ENCODE results near the gene TBC1D2.

Gene TBC1D2

DNA sequence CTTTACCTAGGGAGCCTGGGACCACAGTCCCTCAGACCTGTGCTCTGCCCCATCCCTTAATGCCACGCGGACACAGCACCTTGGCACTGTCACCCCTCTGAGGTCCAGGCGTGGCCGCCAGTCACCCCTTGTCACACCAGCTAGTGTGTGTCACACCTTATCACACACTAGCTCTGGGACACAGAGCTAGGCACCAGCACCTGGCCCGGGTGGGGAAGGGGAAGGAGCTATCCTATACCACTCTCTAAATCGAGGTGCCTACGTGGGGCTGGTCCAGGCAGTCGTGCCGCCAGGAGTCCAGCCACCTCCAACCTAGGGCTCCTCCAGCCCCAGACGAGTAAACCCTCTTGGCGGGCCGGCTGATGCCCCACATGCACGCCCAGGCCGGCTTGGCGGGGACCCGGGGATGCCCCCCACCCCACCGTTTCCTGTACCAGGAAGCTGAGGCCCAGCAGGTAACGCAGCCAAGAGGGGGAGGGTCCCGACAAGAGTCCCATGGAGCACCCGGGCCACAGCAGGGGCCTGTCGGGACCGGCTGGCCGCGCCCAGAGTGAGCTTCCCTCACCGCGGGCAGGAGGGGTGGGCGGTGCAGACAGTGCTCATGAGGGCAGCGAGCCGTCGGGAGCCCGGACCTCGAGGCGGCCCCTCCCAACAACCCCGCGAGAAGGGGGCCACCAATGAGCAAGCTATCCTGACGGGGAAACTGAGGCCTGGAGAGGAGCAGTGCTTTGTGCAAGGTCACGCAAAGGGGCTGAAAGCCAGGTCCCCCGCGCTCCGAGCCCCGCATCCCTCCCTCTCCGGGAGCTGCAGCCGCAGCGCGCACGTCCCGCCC, 63.6 kb downstream of the TBC1D2 start:
- H3K4me3 ChIP-seq (ENCODE audit: low read depth, low read length) = peak overlapping the region; percentile 59
- no peak for DNase-seq (ENCODE audit: low read depth, low spot score)
- TF ChIP-seq CTCF (IDR thresholded peaks at IDR 0.05; ENCODE audit: low read depth, low read length) = no peak
- in situ Hi-C loops (cut with HindIII; ENCODE audit: low sequenced_read_pairs) = no loop called here

- DNase-seq (ENCODE audit: low read depth, low spot score) = no peak
- in situ Hi-C loops (cut with HindIII; ENCODE audit: low sequenced_read_pairs) = no loop called here
- no peak for TF ChIP-seq CTCF (IDR thresholded peaks at IDR 0.05; ENCODE audit: low read depth, low read length)
- H3K4me3 ChIP-seq (ENCODE audit: low read depth, low read length) = no peak overlapping the region
These were observed 64.3 kb downstream of the TBC1D2 start for GRCh38 chr9:98191181-98191608.

- TF ChIP-seq CTCF (IDR thresholded peaks at IDR 0.05; ENCODE audit: low read depth, low read length) = no peak
- H3K4me3 ChIP-seq (ENCODE audit: low read depth, low read length) = no peak overlapping the region
- no peak for DNase-seq (ENCODE audit: low read depth, low spot score)
- in situ Hi-C loops (cut with HindIII; ENCODE audit: low sequenced_read_pairs) = no loop called here
These were observed 64.7 kb downstream of the TBC1D2 start for GRCh38 chr9:98190757-98191105.

DNA sequence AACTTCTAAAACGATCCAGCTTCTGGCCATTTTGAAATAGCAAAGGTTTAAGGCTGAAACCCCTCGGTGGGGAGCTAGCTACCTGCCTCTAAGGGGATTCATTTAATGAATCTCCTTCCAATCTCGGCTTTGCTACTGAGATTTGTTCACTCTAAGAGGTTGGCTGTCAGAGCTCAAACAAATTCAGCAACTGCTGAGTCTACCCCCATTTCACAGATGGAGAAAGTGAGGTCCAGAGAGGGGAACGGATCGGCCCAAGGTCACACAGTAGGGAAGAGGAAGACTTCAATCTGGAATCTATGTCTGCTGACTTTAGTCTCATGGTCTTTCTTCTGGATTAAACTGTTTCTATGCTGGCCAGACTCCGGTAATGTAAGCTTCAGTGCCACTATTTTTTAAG, 66.0 kb downstream of the TBC1D2 start:
- in situ Hi-C loops (cut with HindIII; ENCODE audit: low sequenced_read_pairs) = no loop called here
- TF ChIP-seq CTCF (IDR thresholded peaks at IDR 0.05; ENCODE audit: low read depth, low read length) = no peak
- DNase-seq (ENCODE audit: low read depth, low spot score) = no peak
- no peak overlapping the region for H3K4me3 ChIP-seq (ENCODE audit: low read depth, low read length)

GRCh38 chr9:98187926-98188325, 67.5 kb downstream of the TBC1D2 start:
- DNase-seq (ENCODE audit: low read depth, low spot score) = no peak
- H3K4me3 ChIP-seq (ENCODE audit: low read depth, low read length) = no peak overlapping the region
- TF ChIP-seq CTCF (IDR thresholded peaks at IDR 0.05; ENCODE audit: low read depth, low read length) = no peak
- in situ Hi-C loops (cut with HindIII; ENCODE audit: low sequenced_read_pairs) = no loop called here

- no peak for DNase-seq (ENCODE audit: low read depth, low spot score)
- H3K4me3 ChIP-seq (ENCODE audit: low read depth, low read length) = no peak overlapping the region
- TF ChIP-seq CTCF (IDR thresholded peaks at IDR 0.05; ENCODE audit: low read depth, low read length) = no peak
- in situ Hi-C loops (cut with HindIII; ENCODE audit: low sequenced_read_pairs) = no loop called here
These were observed 69.2 kb downstream of the TBC1D2 start for GRCh38 chr9:98186236-98186635.
